GM18867 (cell line): Measurements from ENCODE around the gene ASXL2.

Source experiments
- ATAC-seq: cut with Tn5 transposase; IDR thresholded peaks from one replicate; pipeline ENCODE4 v1.9.1; 2021; ENCODE audit warnings: mild to moderate bottlenecking, moderate library complexity; ENCODE audit not compliant: unreplicated experiment

ASXL2 gene

GRCh38 chr2:25698752-25699151 lies 179.5 kb downstream of the ASXL2 start:
- ATAC-seq: no peak

DNA sequence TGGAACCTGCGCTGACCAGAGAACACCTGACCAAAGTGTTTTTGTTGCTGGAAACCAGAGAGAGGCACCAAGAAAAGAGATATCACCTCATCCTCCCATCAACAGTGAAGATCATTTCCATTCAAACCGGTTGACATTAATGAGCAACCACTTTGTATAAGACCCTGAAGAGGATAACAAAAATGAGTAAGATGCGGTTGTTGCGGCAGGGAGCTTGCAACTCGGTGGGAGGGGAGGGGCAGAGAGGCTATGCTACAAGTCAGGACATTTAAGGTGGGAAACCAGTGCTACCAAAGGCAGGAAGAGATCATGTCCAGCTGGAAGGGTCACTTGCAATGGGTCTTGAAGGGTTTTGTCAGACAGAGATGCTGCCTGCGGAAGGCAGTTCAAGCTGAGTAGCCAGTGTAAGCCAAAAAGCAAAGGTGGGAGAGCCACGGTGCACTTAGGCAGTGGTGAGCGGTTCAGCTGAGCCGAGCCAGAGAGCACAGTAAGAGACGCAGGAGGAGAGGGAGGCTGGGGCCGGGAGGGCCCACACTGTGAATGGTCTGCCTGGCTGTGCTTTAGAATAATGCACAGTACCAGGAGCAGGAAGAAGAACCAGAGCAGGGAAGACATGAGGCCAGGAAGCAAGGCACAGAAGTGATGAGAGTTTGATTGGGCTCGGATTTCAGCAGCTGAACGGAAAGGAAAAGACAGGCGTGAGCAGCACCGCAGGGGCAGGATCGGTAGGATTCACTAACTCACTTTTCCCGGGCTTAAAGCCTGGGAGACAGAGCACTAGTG lies 180.5 kb downstream of the ASXL2 start:
- ATAC-seq: no peak

DNA sequence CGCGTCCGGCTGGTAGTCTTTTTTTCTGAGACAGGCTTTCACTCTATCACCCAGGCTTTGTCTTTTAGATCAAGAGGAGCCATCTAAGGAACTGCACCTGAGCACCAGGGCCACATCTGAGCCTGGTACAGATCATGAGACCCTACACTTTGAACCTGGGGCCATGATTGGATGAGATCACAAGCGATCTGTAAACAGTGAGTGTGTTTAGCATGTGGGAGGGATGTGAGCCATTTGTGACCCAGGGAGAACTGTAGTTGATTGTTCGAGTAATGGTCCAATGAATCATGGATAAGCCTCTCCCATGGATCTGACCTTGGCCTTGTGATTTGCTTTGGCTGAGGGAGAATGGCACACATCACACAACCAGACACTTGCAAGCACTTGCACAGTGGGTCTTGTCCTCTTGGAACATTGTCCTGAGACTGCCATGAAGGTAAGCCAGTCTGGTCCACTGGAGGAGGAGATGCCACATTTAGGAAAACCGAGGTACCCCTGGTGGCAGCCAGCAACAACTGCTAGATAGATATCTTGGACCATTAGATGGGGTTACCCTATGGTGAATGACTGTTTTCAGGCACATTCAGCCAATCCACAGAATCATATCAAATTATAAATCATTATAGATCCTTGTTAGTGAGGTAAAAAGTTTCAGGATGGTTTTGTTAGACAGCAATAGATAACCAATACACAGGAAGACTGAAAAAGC lies 185.4 kb downstream of the ASXL2 start:
- no peak for ATAC-seq

DNA sequence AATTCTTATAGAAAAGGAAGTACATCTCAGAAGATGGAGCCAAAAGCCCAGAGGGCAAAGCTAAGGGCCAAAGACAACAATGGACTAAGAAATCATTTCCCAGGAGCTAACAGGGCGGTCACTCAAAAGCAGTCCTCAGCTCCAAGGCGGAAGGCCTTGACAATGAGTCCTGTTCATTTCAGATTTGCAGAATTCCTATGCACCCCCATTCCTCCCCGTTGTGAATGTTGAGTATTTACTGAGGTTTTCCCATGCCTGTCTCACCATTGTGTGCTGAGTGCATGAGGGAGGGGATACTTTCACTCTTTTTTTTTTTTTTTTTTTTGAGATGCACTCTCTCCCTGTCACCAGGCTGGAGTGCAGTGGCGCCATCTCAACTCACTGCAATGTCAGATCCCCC lies 186.1 kb downstream of the ASXL2 start:
- ATAC-seq: no peak

DNA sequence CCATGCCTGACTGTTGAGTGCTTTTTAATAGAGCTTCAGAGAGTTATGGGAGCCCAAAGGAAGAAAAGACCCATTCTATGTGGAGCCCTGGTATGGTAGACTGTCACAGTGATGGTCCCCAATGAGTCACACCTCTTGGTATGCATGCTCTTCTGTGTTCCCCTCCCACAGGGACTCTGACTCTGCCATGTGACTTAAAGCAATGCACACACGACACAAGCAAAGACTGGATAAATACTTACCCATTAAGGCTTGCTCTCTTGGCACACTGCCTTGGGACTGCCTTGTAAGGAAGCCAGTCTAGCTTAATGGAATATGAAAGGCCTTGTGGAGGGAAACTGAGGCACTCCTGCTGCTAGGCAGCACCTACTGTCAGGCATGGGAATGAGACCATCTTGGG lies 188.2 kb downstream of the ASXL2 start:
- ATAC-seq: no peak

DNA sequence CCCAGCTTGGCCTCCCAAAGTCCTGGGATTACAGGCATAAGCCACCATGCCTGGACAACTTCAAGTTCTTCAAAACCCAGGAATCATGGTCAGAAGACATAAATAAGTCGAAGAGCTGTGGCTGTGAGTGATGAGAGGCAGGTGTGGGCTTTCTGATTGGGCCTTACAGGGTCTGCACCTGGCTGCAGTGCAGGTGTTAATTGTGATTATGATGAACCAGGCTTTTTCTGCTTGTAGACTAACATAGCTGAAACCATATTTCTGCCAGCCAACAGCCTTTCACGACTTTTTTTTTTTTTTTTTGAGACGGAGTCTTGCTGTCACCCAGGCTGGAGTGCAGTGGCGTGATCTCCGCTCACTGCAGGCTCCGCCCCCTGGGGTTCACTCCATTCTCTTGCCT lies 190.1 kb downstream of the ASXL2 start:
- ATAC-seq: no peak

- ATAC-seq: no peak
These were observed 192.5 kb downstream of the ASXL2 start for GRCh38 chr2:25685741-25686140.

DNA sequence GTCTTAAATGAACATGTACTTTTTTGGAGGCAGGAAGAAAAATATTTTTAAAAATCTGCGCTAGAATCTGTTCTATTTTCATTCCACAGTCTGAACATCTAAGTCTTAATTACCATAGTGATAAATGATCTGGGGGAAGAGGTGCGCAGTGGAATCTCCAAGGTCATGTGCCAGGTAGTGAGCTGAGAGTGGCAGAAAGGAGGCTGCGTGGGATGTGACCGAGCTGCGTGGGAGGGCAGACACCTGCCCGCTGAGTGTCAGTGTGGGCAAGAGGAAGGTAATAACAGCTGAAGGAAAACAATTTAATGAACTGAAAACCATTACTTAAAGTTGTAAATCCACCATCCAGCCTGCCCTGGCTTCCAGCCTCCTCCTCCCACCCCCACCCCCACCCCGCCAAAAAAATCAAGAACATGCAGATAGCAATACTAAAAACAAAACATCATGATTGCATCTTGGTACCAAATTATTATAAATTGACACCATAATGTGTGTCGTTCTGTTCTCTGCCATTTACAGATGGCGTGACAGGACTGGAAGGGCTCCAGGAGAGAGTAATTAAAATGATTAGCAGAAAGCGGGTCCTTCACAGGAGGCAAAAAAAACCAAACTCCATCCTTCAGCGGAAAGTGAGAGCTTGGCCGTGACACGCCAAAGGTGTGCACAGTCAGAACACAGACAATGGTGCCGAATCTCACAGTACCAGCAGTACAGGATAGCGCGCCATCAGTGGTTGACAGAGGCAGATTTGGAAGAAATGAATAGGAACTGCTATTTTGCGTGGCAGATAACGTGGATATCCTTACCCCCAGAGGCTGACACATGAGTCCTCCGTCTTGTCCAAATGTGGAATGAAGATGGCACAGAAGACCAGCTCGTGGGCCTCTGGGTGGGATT lies 193.5 kb downstream of the ASXL2 start:
- ATAC-seq: no peak
